Activated naive CD4-positive, alpha-beta T cell treated with anti-CD3 and anti-CD28 coated beads, Interleukin-2, amount 50 U/mL, for 72 hours (primary cell): ENCODE measurements around the gene SMARCA4. TPM values are rescaled to one million over a fixed set of nuclear protein-coding genes. Genes with fewer than 3 reads are reported as not detected.
"Not testable (repeated sequence)": the region's sequence is repeated elsewhere in the genome, so short reads cannot be mapped to it uniquely, and the experiment has no call there.

ENCODE experiments used
- ATAC-seq, 2 donors: fragments of 150-1000 bp; cut with Tn5 transposase; 2 replicates each; pipeline ENCODE4 v1.10.0; 2021; ENCODE audit warnings: mild to moderate bottlenecking in 2 of 2, moderate library complexity in 2 of 2
- DNase-seq, 2 donors: peaks; one replicate each; pipeline ENCODE4 v3.0.0; 2021 to 2022; ENCODE audit warnings: low spot score in 2 of 2
- H3K27ac Mint-ChIP-seq, 2 donors: one replicate each; pipeline ENCODE4 v1.8.0; 2022; ENCODE audit warnings: mild to moderate bottlenecking in 2 of 2, mixed read lengths in 2 of 2
- H3K36me3 Mint-ChIP-seq, 2 donors: one replicate each; pipeline ENCODE4 v1.8.0; 2022; ENCODE audit warnings: mixed read lengths in 2 of 2
- H3K9me3 Mint-ChIP-seq, 2 donors: one replicate each; pipeline ENCODE4 v1.8.0; 2022; ENCODE audit warnings: mixed read lengths in 2 of 2
- total RNA-seq, 2 donors: library from RNA; stranded (reverse); gene quantifications; one replicate each; pipeline ENCODE4 v1.2.3, GENCODE V29; 2022

SMARCA4 gene
- total RNA-seq, 2 donors from 2014 or later = 86.8 to 99.4 TPM

GRCh38 chr19:10923260-10924112, 37.3 kb upstream of the SMARCA4 start:
- peaks cover 0 to 5% of the 10 kb centered on the region in 2 donors for H3K36me3 Mint-ChIP-seq
- ATAC-seq = no peak
- peak overlapping the region; percentile 58 to 72 for H3K27ac Mint-ChIP-seq
- H3K9me3 Mint-ChIP-seq = no peaks in the 10 kb centered on the region
- no peak for DNase-seq

- ATAC-seq = no peak
- peak overlapping the region; percentile 4 to 86 for H3K27ac Mint-ChIP-seq
Measured at GRCh38 chr19:10924597-10924996, 36.2 kb upstream of the SMARCA4 start.

DNA sequence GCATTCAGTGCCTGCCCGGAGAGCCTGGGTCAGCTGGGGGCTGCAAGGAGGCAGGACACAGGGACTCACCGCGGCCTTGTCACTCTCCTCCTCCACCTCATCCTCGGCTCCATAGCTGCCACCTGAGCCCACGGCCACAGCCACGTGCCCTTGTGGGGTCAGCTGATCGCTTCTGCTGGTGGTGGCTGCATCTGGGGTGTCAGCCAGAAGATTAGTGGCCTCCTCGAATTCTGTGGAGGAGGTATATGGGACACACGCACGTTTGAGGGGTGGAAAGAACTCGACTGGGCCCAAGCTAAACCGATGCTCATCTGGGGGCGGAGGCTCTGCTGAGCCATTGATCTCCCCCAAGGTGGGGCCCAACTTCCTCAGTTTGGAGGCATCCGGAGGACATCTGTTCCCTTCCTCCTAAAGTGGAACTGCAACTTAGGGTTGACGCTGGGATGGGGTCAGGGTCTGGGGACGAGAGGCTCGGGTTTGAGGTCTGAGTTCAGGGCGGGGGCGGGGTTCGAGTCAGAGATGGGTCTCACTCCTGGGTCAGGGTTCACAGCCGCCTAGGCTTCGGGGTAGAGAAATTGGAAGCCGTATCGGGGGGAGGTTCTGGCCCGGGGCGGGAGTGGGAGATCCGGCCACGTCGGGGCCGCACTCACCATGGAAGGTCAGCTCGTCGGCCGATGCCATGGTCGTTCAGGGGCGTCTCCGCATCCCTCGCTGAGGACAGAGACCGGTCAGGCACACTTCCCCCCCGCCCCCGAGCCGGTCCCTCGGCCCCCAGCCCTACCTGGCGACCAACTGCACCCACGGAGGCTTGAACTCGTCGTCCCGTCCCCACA, 32.9 kb upstream of the SMARCA4 start:
- no peaks in the 10 kb centered on the region for H3K9me3 Mint-ChIP-seq

More at GRCh38 chr19:10924597-10924996, 36.2 kb upstream of the SMARCA4 start:
- H3K36me3 Mint-ChIP-seq = peaks cover 0 to 10% of the 10 kb centered on the region in 2 donors
- H3K9me3 Mint-ChIP-seq = no peaks in the 10 kb centered on the region
- no peak for DNase-seq

DNA sequence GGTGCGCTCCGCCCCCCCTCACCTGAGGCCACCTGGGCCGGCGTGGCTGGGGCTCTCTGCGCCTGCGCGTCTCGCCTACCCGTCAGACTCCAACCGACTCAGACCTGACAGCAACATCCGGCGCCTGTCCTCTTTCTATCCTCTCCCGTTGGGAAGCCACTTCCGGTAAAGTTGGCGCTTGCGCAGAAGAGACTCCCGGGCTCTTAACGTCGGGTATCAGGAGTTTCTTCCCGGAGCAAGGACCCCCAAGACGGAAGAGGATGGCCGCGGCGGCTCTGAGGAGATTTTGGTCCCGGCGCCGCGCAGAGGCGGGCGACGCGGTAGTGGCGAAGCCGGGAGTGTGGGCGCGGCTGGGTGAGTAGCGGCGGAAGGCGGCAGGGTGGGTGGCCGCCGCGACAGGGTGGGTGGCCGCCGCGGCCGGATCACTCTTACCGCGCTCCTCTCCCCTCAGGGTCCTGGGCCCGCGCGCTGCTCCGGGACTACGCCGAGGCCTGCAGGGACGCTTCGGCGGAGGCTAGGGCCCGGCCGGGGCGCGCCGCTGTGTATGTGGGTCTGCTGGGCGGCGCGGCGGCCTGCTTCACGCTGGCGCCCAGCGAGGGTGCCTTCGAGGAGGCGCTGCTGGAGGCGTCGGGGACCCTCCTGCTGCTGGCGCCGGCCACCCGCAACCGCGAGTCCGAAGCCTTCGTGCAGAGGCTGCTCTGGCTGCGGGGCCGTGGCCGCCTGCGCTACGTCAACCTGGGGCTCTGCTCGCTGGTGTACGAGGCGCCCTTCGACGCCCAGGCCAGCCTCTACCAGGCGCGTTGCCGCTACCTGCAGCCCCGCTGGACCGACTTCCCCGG, 32.0 kb upstream of the SMARCA4 start, which contains the start of the genes TIMM29 and YIPF2:
Gene TIMM29 (plus strand): TSS at position 249 of the 839 bp plus-strand sequence. CDS start 12 bp downstream, at position 261.
Gene YIPF2 (minus strand): TSS at position 77 of the 839 bp plus-strand sequence. CDS start 229 bp downstream, outside the sequence.
- DNase-seq = peak; percentile 92 to 95
- peak; percentile 94 for ATAC-seq
- Mint-ChIP-seq H3K36me3 (peaks cover 0 to 10% of the 10 kb centered on the region in 2 donors), H3K27ac (peak within 1 kb of the TSS; percentile 86 to 91), H3K9me3 (no peaks in the 10 kb centered on the region)

More for the DNA sequence above, 32.9 kb upstream of the SMARCA4 start:
- ATAC-seq = peak in 1 of 2 donors; percentile 0
- no peak for DNase-seq
- peaks cover 0 to 10% of the 10 kb centered on the region in 2 donors for H3K36me3 Mint-ChIP-seq
- peak overlapping the region; percentile 86 to 91 for H3K27ac Mint-ChIP-seq

DNA sequence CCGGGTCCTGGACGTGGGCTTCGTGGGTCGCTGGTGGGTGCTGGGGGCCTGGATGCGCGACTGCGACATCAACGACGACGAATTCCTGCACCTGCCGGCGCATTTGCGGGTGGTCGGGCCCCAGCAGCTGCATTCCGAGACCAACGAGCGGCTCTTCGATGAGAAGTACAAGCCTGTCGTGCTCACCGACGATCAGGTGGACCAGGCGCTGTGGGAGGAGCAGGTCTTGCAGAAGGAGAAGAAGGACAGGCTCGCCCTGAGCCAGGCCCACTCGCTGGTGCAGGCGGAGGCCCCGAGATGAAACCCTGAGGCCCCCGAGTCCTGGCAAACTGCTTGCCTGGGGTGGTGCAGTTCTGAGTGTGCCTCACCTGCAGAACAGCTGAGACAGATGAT, 31.4 kb upstream of the SMARCA4 start:
- Mint-ChIP-seq H3K27ac (peak overlapping the region; percentile 82 to 91), H3K9me3 (no peaks in the 10 kb centered on the region), H3K36me3 (peaks cover 0 to 10% of the 10 kb centered on the region in 2 donors)
- DNase-seq (no peak), ATAC-seq (no peak)

GRCh38 chr19:10935371-10936059, 25.3 kb upstream of the SMARCA4 start:
- Mint-ChIP-seq H3K36me3 (no peaks in the 10 kb centered on the region), H3K9me3 (no peaks in the 10 kb centered on the region), H3K27ac (no peak overlapping the region)
- ATAC-seq (no peak), DNase-seq (no peak)

GRCh38 chr19:10936661-10937084, 24.2 kb upstream of the SMARCA4 start:
- H3K36me3 Mint-ChIP-seq = no peaks in the 10 kb centered on the region
- H3K27ac Mint-ChIP-seq = no peak overlapping the region
- H3K9me3 Mint-ChIP-seq = no peaks in the 10 kb centered on the region
- DNase-seq (peak in 1 of 2 donors; percentile 60), ATAC-seq (peak; percentile 85 to 86)

DNA sequence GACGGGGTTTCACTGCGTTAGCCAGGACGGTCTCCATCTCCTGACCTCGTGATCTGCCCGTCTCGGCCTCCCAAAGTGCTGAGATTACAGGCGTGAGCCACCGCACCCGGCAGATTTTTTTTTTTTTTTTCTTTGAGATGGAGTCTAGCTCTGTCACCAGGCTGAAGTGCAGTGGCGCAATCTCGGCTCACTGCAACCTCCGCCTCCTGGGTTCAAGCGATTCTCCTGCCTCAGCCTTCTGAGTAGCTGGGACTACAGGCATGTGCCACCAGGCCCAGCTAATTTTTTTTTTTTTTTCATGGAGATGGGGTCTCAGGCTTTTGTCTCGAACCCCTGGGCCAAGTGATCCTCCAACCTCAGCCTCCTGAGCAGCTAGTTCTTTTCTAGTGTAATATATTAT, 19.2 kb upstream of the SMARCA4 start:
- ATAC-seq = not testable (repeated sequence)

DNA sequence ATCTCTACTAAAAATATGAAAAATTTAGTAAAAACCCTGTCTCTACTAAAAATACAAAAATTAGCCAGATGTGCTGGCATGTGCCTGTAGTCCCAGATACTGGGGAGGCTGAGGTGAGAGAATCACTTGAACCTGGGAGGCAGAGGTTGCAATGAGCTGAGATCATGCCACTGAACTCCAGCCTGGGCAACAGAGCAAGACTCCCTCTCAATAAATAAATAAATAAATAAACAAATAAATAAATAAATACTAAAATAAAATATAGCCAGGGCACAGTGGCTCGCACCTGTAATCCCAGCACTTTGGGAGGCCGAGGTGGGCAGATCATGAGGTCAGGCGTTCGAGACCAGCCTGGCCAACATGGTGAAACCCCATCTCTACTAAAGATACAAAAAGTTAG, 17.4 kb upstream of the SMARCA4 start:
- not testable (repeated sequence) for ATAC-seq, H3K36me3 Mint-ChIP-seq, H3K9me3 Mint-ChIP-seq, H3K27ac Mint-ChIP-seq, DNase-seq

More for the DNA sequence above, 19.2 kb upstream of the SMARCA4 start:
- H3K9me3 Mint-ChIP-seq, H3K36me3 Mint-ChIP-seq, H3K27ac Mint-ChIP-seq, DNase-seq: not testable (repeated sequence)

DNA sequence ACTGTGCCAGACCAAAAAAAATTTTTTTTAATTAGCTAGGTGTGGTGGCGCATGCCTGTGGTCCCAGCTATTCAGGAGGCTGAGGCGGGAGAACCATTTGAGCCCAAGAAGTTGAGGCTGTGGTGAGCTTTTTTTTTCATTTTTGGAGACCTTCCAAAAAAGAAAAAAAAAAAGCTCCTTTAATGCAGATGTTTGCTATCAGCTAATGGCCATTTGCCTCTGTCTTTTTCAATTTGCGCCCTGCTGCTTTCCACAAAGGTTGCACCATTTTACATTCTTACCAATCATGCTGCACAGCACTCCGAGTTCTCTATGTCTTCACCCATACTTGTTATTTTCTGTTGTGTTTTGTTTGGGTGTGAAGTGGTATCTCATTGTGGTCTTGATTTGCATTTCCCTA, 15.6 kb upstream of the SMARCA4 start:
- no peaks in the 10 kb centered on the region for H3K36me3 Mint-ChIP-seq
- H3K9me3 Mint-ChIP-seq = no peaks in the 10 kb centered on the region
- no peak overlapping the region for H3K27ac Mint-ChIP-seq
- DNase-seq = no peak
- ATAC-seq = no peak

DNA sequence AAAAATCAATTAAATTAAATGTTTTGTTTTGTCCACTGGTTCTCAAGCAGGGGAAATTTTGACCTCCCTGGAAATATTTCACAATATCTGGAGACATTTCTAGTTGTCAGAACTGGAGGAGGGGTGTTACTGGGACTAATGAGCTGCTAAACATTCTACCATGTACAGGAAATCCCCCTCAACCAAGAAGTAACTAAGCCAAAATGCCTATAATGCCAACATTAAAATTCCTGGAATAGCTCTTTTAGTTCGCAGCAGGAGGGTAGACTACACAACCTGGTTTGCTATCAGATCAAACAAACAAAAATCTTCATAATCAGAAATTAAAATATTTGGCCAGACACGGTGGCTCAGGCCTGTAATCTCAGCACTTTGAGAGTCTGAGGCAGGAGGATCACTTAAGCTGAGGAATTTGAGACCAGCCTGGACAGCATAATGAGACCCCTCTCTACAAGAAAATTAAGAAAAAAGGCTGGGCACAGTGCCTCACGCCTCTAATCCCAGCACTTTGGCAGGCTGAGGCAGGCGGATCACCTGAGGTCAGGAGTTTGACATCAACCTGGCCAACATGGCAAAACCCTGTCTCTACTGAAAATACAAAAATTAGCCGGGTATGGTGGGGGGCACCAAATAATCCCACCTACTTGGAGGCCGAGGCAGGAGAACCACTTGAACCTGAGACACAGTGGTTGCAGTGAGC, 13.7 kb upstream of the SMARCA4 start:
- ATAC-seq (no peak), DNase-seq (no peak)
- Mint-ChIP-seq H3K27ac (no peak overlapping the region), H3K9me3 (no peaks in the 10 kb centered on the region), H3K36me3 (no peaks in the 10 kb centered on the region)

GRCh38 chr19:10952809-10953208, 8.0 kb upstream of the SMARCA4 start:
- Mint-ChIP-seq H3K27ac (no peak overlapping the region), H3K36me3 (no peaks in the 10 kb centered on the region), H3K9me3 (no peaks in the 10 kb centered on the region)
- DNase-seq (no peak), ATAC-seq (no peak)

DNA sequence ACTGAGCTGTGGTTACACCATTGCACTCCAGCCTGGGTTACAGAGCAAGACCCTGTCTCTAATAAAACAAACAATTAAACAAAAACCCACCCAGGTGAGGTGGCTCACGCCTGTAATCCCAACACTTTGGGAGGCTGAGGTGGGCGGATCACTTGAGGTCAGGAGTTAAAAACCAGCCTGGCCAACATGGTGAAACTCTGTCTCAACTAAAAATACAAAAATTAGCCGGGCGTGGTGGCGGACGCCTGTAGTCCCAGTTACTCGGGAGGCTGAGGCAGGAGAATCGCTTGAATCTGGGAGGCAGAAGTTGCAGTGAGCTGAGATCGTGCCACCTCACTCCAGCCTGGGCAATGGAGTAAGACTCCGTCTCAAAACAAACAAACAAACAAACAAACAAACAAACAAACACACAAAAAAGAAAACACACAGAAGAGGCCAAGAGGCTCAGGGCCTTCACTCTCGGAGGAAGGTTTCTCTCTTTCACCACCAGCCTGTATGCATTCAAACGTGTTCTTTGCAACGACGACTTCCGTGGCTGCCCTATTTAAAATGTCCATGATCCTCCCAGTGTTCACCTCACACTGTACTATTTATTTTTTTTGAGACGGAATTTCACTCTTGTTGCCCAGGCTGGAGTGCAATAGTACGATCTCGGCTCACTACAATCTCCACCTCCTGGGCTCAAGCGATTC, 1.4 kb upstream of the SMARCA4 start:
- not testable (repeated sequence) for ATAC-seq, DNase-seq, H3K9me3 Mint-ChIP-seq
- peaks cover 7 to 20% of the 10 kb centered on the region in 2 donors for H3K36me3 Mint-ChIP-seq
- H3K27ac Mint-ChIP-seq = peak overlapping the region; percentile 92 to 96

- ATAC-seq (peak; percentile 13 to 41), DNase-seq (peak in 1 of 2 donors; percentile 72)
- peak overlapping the region; percentile 85 to 87 for H3K27ac Mint-ChIP-seq
- H3K9me3 Mint-ChIP-seq = no peaks in the 10 kb centered on the region
- peaks cover 7 to 20% of the 10 kb centered on the region in 2 donors for H3K36me3 Mint-ChIP-seq
Measured at GRCh38 chr19:10961073-10961860, 437 bp downstream of the SMARCA4 start.
